DMS 273 treated with DMSO at 0.1 percent for 48 hours (cell line): ENCODE data around the gene BLOC1S5.
"Not testable (repeated sequence)": the region's sequence is repeated elsewhere in the genome, so short reads cannot be mapped to it uniquely, and the experiment has no call there.

Experiments used
- DNase-seq: peaks from one replicate; lab custom pipeline; 2025; lab: John Stamatoyannopoulos, UW

The BLOC1S5 gene

DNA sequence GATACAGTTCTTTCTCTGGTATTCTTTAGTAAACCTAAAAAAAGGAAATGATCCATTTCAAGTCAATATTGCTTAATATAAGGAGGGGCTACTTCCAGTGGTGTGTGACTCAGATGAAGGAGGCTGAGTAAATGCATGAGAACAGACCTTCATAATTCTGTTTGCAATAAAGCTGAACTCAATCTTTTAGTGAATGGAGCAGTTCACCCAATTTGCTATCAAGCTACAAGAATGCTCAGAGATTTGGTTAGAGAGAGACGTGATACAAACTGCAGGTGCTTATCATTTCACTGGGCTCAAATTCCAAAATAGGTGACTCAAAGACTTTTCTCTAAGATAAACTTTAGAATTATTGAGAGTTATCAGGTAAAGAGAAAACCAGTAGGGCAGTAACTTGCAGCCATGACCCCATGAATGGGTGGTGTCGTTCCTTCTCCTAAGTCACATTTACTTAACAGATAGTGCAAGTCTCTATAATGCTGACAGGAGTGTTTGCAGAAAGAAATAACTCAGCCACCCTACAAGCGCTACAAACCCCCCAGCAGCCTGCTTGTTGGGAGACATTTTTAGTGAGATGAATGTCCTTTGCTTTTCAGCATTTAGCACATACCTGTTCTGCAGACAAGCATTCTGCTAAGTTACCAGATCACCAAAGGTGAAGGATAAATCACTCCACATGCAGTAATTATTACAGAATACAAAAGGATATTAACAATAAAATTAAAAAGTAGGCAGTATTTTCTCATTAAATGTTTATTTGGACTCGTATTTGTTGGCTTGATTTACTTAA lies 16.4 kb upstream of the BLOC1S5 start:
- no peak for DNase-seq

DNA sequence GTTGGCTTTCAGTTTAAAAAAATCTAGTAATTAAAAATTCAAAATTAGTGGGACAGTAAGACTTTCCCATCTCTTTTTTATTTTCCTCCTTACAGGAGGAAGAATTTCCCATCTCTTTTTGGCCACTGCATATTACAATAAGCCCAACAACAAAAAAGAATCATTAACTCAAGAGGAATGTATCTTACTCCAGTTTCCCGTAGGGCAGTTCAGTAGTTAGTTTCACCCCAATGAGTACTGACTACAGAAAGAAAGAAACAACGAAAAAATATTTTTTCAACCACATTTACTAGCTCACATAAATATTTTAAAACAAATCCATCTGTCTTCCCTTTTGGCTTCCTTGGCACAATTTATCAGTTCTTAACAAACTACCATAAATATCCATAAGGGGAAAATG lies 14.9 kb upstream of the BLOC1S5 start:
- DNase-seq, result no peak

DNA sequence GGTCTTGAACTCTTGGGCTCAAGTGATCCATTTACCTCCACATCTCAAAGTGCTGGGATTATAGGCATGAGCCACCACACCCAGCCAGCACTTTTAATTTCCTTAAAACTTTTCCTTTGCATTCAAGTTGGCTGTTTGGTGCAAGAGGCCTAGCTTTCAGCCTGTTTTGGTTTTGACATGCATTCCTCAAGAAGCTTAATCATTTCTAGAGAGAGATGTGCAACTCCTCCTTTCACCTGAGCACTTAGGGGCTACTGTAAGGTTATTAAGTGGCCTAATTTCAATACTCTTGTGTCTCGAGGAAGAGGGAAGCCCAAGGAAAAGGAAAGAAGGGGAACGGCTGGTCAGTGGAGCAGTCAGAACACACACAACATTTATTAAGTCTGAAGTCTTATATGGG lies 13.8 kb upstream of the BLOC1S5 start:
- DNase-seq, result no peak

DNA sequence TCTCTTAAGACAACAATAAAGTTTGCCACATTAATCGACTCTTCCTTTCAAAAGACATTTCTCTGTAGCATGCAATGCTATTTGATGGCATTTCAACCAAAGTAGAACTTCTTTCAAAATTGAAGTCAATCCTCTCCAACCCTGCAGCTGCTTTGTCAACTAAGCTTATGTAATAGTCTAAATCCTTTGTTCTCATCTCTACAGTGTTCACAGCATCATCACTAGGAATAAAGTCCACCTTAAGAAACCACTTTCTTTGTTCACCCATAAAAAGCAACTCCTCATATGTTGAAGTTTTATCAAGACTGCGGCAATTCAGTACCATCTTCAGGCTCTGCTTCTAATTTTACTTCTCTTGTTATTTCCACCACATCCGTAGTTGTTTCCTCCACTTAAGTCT lies 11.5 kb upstream of the BLOC1S5 start:
- no peak for DNase-seq

DNA sequence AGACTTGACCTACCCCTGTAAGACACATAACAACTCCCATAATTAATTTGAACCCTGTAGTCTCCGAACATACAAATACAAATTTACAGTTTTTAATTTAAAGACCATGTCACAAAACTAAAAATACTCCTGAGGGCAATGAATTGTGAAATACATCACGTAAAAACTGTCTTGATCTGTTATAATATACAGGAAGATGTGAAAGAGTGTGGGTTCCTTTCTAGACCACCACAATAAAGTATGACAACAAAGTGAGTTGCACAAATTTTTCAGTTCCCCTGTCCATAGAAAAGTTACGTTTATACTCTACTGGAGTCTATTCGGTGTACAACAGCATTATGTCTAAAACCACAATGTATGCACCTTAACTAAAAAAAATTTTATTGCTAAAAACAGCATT lies 11.0 kb upstream of the BLOC1S5 start:
- DNase-seq, result no peak

DNA sequence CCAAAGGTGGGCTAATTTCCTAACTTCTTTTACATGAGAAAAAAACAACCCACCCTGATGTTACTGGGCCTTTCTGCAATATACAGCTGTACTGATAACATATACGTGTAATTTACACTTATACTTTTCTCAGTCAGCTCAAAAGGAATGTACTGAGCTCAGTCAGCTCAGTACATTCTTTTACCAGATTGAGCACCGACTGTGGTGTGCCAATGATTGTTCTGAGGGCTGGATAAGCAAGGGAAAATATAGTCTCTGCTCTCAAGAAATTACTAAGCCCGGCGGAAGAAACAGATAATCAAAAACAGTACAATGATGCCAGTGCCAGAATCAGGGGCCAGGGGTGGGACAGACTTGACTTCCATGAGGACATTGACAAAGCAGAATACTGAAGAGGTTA lies 10.0 kb upstream of the BLOC1S5 start:
- DNase-seq, result no peak

DNA sequence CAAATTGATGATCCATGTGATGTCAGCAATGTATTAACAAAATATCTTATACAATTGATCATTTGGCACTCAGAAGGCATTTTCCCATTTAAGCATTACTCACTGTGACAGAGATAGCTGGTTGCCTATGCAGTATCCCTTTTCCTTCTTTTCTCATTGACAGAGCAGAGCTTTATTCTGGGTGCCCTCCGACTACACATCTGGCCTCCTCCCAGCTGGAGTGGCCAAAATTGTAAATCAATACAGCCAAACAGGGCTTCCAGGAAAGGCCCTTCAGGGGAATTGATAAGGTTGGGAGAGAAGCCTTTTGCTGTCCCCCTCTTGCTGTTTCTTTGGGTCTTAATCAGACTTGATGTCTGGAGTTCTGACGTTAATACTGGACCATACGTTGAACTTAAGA lies 9.6 kb upstream of the BLOC1S5 start:
- no peak for DNase-seq

DNA sequence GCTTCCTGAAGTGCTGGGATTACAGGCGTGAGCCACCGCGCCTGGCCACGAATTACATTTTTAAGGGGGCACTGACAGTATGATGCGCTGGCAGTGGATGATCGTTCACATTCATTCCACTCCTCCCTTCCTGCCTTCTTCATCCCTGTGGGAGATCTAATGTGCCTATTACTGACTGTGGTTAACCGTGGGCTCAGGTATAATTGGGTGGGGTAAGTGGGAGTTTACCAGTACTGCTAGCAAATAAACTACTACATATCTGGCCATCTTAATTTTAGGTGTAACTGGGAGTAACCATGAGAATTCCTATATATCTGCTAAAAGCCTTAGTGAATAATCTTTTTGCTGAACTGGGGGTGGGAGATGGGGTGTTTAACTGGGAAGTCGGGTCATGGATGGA lies 6.5 kb upstream of the BLOC1S5 start:
- DNase-seq, result no peak

DNA sequence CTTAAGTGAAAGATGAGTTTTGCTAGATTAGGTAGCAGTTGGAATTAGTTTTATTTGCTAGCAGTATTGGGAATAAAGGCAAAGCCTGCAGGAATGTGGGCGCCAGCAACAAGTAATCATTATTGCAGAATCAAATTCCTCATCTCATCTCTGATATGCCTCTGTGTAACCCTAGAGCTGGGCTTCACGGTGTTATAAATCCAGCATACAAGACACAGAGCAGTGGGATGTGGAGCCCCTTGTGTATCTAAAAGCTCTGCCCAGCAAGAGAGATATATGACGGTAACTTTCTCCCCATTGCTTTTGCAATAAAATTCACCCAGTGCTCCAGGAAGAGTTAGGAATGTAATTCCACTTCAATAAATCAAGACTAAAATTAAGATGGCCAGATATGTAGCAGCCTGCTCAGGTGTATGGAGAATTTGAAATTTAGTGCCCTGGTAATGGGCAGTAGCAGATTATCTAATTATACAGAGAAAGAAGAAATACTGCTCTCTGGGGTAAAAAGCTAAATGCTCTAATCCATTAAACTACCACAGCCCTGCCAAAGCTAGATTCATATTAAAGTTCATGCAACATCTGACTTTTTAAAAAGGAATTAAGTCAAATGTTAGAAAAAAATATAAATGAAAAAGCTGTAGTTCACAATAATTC lies 5.6 kb upstream of the BLOC1S5 start:
- DNase-seq, result no peak

DNA sequence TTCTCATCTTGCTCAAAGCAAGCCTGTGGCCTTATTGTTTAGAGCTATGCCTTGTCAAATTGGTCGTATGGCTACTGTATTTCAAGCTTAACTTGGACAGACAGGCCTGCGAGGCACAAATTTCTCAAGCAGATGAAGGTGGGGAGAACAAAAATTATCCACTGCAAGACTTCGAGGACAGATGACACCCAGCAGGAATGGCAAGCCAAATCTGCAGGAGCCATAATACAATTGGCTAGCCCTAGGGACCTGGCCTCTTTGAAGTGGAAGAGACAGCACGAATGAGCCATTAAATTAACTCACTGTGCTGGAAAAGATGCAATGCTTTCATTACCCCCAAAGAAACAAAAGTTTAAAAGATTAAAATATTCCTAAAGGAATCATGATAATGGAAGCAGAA lies 5.0 kb upstream of the BLOC1S5 start:
- no peak for DNase-seq

DNA sequence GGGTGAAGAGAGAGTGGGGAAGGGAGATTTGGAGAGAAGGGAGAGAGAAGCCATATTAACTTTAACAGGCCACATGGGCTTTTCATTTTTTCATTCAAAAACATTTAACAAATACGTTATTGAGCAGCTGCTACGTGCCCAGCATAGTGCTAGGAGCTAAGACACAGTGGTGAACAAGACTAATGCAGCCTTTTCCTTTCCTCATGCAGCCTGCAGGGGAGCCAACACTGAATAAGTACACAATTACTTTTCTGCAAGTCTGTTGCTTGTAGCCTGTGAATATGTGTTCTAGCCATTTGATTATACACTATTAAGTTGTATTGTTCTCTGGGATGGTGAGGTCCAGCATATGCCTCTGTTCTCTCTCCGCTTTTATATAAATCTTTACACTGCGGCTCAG lies 1.9 kb upstream of the BLOC1S5 start:
- no peak for DNase-seq

DNA sequence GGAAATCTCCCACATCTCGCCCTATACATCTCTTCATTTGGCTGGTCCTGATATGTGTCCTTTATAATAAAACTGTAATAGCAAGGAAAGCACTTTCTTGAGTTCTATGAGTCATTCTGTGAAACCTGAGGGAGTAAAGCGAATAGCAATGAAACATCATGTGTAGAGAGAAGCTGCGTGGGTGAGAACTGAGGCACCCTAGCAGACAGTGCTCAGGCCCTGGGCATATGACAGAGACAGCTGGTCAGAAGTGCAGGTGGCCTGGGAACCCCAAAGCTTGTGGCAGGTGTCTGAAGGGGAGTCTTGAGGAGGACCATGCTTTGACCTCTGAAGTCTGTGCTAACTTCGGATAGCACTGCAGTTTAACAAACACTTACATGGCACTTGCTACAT lies 1.3 kb upstream of the BLOC1S5 start:
- no peak for DNase-seq

DNA sequence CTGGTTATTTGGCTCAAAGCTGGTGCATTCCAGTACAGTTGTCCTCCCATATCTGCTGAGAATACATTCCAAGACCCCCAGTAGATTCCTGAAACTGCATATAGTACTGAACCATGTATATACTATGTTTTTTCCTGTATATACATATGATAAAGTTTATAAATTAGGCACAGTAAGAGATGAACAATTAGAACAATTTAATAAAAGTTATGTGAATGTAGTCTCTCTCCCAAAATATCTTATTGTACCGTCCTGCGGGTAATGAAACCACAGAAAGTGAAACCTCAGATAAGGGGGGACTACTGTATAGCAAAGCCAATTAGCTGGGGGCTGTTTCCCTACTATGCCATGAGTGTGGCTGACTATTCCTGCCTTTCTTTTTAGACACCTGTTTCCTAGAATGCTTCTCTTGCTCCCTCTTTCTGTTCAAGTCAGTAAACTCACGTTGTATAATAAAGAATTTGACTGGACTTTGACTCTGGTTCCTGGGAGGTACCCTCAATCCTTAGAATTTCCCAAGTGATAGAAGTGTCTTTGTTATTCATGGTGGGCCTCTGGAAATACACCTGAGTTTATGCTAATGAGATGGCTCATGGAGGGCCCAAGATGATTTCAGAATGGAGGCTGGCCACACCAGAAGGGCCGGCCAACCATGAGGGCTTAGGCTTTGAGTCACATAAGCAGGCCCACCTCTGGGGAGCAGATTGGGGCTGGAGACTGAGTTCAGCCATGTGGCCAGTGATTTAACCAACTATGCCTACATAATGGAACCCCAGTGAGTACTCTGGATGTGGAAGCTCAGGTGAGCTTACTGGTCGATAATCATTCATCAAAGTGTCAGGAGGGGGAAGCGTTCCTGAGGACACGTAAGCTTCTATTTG lies 689 bp upstream of the BLOC1S5 start:
- DNase-seq, result no peak

DNA sequence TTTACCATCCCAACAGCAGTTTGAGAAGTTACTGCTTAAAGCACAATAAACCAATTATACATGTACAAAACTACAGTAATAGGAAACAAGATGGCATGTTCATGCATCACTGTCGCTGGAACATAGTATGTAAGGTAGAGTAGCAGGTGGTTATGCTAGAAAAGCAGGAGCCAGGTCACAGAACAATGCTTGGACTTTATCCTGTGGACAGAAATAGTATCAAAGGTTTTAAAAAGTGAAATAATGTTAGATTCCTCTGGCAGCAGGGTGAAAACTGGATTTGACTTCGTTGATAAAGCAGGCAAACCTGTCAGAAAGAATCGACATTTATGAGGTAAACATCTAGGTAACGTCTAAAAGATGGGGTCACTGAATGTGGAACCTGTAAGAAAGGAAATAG lies 2.5 kb downstream of the BLOC1S5 start:
- no peak for DNase-seq

DNA sequence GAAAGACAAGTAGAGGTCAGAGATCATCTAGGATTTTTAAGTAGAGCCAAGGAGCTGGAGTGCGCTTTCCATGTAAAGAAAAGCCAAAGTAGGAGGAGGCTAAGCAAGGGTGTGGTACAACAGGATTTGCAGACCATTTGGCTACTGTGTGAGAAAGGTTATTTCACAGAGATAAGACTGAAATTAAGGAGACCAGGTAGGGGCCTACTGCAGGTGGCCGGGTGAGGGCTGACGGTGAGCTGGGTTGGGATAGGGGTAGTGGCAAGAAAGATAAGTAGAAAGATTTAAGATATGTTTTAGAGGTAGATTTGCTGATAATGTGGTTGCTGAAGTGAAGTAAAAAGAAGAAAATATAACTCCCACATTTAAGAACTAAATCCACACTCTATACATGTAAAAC lies 3.8 kb downstream of the BLOC1S5 start:
- no peak for DNase-seq

DNA sequence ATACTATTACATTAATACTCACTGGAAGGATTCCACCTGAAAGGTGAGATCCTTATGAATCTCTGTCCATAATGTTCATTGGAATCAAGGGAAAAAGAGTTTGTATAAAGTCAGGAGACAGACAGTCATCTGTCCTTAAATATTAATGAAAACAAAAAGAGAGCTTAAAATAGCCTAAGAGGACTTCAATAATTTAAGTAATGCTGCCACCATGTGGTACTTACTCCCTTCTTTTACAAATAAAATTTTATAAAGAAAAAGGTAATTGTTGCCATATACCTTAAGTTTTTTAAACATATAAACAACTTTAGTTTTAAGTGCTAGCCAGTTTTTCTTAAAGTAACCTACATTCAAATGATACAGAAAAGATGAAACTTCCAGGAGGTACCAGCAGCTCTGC lies 5.1 kb downstream of the BLOC1S5 start:
- no peak for DNase-seq

DNA sequence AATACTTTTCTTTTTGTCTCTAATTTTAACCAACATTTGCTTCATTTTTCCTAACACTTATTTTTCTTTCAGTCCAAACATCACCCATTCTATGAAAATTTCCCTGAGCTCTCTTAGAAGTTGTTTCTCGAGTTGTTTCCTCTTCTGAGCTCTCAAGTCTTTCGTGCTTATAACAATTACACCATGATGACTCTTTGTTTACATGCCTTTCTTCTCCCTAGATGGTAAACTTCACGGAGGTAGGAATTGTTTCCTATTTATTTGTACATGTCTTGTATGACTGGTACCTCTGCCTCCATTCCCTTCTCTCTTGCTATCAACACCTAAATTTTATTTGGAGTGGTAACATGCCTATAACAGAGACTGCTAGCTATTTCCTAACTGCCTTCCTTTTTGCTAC lies 6.4 kb downstream of the BLOC1S5 start:
- no peak for DNase-seq

DNA sequence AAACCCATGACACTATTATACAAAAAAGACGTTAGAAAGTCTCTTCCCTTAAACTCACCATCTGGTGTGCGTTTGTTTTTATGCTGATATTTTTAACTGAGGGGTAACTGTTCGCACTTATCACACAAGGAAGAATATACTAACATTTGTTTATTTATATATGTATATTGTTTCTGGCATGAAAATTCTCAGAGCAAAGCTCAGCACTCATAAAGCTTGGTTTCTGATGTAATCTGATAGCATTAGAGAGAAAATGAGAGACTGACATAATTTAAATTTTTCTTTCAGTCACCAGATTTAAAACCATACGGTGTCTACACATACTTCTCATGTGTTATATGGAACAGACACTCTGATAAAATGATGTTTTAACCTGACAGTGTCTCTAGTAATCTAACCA lies 6.9 kb downstream of the BLOC1S5 start:
- no peak for DNase-seq

DNA sequence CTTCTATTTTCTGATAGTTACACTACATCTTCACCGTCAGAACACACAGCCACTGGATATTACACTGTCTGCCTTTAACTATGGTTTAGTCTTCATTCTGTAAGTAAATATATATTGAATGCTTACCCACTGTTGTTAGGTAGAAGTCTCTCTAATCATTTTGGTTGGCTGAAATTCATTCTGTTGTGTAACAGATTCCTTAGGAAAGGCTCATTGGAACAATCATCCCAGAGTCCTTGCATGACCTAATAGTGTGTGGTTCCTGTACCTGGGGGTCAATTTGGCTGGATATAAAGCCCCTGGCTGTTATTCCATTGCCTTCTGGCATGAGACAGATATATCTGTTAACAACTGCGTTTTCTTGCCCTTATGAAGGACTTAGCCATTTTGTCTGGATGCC lies 9.9 kb downstream of the BLOC1S5 start:
- DNase-seq, result no peak

DNA sequence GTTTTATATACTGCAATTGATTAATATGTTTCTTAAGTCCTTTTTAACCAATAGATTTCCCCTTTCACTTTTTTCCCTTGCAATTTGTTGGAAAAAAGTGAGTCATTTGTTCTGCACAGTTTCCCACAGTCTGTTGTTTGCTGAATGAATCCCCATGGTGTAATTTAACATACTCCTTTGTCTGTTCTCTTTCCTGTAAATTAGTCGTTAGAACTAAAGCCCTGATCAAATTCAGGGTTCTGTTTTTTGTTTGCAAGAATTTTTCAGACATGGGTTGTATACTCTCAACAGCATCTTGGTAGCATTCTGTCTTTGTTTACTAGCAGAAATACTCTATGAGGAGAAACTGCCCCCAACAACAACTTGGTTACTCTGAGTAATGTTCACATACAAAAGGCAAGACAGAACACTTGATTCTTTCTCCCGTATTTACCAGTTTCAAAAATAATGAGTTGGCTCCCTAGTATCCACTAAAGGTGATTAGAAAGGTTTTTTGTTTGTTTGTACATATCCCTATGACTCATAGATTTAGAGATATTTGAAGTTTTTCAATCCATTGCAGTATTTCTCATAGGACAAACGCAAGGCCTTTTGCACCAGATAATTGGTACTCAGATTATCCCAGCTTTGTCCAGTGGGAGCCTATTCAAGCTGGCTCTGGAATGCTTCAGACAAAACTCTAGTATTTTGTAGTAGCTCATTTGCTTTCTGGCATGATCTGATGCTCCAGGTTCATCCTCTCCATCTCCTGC lies 16.5 kb downstream of the BLOC1S5 start:
- no peak for DNase-seq

DNA sequence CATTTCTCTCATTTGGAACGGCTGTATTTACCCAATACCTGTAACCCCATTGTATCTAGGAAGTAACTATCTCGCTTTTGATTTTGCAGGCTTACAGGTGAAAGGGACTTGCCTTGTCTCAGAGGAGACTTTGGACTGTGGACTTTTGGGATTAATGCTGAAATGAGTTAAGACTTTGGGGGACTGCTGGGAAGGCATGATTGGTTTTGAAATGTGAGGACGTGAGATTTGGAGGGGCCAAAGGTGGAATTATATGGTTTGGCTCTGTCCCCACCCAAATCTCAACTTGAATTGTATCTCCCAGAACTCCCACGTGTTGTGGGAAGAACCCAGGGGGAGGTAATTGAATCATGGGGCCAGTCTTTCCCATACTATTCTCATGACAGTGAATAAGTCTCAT lies 18.4 kb downstream of the BLOC1S5 start:
- DNase-seq, result not testable (repeated sequence)

DNA sequence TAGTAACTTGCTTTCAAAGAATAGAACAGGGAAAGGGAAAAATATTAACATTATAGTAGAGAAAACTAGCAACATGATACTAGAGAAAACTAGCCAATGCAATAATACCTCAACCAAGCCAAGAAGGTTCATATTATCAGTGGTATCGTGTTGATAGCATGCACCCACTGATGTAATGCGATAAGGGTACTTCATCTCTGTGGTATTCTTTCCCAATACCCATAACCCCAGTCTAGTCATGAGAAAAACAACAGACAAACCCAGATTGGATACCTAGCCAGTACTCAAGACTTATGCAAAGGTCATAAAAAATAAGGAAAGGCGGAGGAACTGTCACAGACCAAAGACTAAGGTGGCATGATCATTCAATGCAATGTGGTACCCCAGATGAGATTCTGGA lies 21.0 kb downstream of the BLOC1S5 start:
- no peak for DNase-seq
